HepG2 (cell line): ENCODE data around the gene RAD51. TPM values are rescaled to one million over a fixed set of nuclear protein-coding genes. Genes with fewer than 3 reads are reported as not detected.
A peak's percentile ranks its signal among the peaks of the same experiment; 100 is the strongest.

Source experiments
- ATF7-NPFF ChIP-seq: sonication (generic); formaldehyde crosslinking; IDR thresholded peaks from 2 replicates; pipeline ENCODE4 v1.8.1; 2023; ENCODE audit warnings: mild to moderate bottlenecking, low read depth, missing genetic modification reagents, moderate library complexity
- CCDC6 ChIP-seq: sonication (generic); formaldehyde crosslinking; IDR thresholded peaks from 2 replicates; pipeline ENCODE4 v1.8.1; 2022; ENCODE audit warnings: mild to moderate bottlenecking, missing genetic modification reagents, moderate library complexity
- CHCHD3 ChIP-seq: sonication (generic); formaldehyde crosslinking; IDR thresholded peaks from 2 replicates; pipeline ENCODE4 v1.8.0; 2022; ENCODE audit warnings: mild to moderate bottlenecking, missing genetic modification reagents, moderate library complexity
- DR1 ChIP-seq: sonication (generic); formaldehyde crosslinking; IDR thresholded peaks from 2 replicates; pipeline ENCODE4 v1.8.0; 2021; ENCODE audit warnings: mild to moderate bottlenecking, missing genetic modification reagents, inconsistent platforms
- ERF ChIP-seq: IDR thresholded peaks from 2 replicates; pipeline ENCODE4 v1.6.1; 2018; ENCODE audit warnings: missing biosample characterization, missing genetic modification reagents
- FOXO4 ChIP-seq: sonication (generic); formaldehyde crosslinking; conservative IDR thresholded peaks from 2 replicates; pipeline ENCODE4 v1.8.1; 2023; ENCODE audit warnings: missing genetic modification reagents
- HOXA3 ChIP-seq: sonication (generic); formaldehyde crosslinking; IDR thresholded peaks from 2 replicates; pipeline ENCODE4 v1.5.0; 2020; ENCODE audit warnings: missing genetic modification reagents
- KDM5B ChIP-seq: sonication (generic); formaldehyde crosslinking; IDR thresholded peaks from 2 replicates; pipeline ENCODE4 v1.4.0; 2020; ENCODE audit warnings: missing genetic modification reagents, mild to moderate bottlenecking, borderline replicate concordance
- MTA3 ChIP-seq: sonication (generic); formaldehyde crosslinking; IDR thresholded peaks from 2 replicates; pipeline ENCODE4 v1.4.0; 2020; ENCODE audit warnings: missing genetic modification reagents
- NKX3-1 ChIP-seq: sonication (generic); formaldehyde crosslinking; IDR thresholded peaks from 2 replicates; pipeline ENCODE4 v1.5.0; 2020; ENCODE audit warnings: missing genetic modification reagents
- PITX1 ChIP-seq: sonication (generic); formaldehyde crosslinking; IDR thresholded peaks from 2 replicates; pipeline ENCODE4 v1.5.1; 2020; ENCODE audit warnings: mild to moderate bottlenecking, missing genetic modification reagents
- PREB ChIP-seq: sonication (generic); formaldehyde crosslinking; IDR thresholded peaks from 2 replicates; pipeline ENCODE4 v1.4.0; 2020; ENCODE audit warnings: missing genetic modification reagents
- RNF2 ChIP-seq: fragments of 450-650 bp; conservative IDR thresholded peaks from 2 replicates; pipeline ENCODE4 v1.6.1; 2016; ENCODE audit warnings: low read depth
- SAP130 ChIP-seq: IDR thresholded peaks from 2 replicates; pipeline ENCODE4 v1.6.1; 2016; ENCODE audit warnings: low read depth
- SKI ChIP-seq: fragments of 450-650 bp; IDR thresholded peaks from one replicate; pipeline ENCODE4 v1.6.1; 2018; ENCODE audit warnings: mild to moderate bottlenecking; ENCODE audit not compliant: partially characterized antibody
- STAG1 ChIP-seq: sonication (generic); formaldehyde crosslinking; IDR thresholded peaks from 2 replicates; pipeline ENCODE4 v1.4.0; 2020; ENCODE audit warnings: missing genetic modification reagents
- TFDP1 ChIP-seq: IDR thresholded peaks from 2 replicates; pipeline ENCODE4 v1.6.1; 2016; ENCODE audit warnings: missing compliant biosample characterization, missing genetic modification reagents, borderline replicate concordance
- ZNF354B ChIP-seq: sonication (generic); formaldehyde crosslinking; IDR thresholded peaks from 2 replicates; pipeline ENCODE4 v1.8.0; 2022; ENCODE audit warnings: mild to moderate bottlenecking, missing genetic modification reagents
- ZNF441 ChIP-seq: sonication (generic); formaldehyde crosslinking; IDR thresholded peaks from 2 replicates; pipeline ENCODE4 v1.7.0; 2021; ENCODE audit warnings: missing genetic modification reagents, borderline replicate concordance
- ZNF607 ChIP-seq: sonication (generic); formaldehyde crosslinking; IDR thresholded peaks from 2 replicates; pipeline ENCODE4 v1.5.1; 2020; ENCODE audit warnings: missing genetic modification reagents, mild to moderate bottlenecking, borderline replicate concordance
- ZNF703 ChIP-seq: sonication (generic); formaldehyde crosslinking; IDR thresholded peaks from 2 replicates; pipeline ENCODE4 v1.5.1; 2020; ENCODE audit warnings: missing genetic modification reagents, mild to moderate bottlenecking, moderate library complexity, borderline replicate concordance
- ZNF772 ChIP-seq: sonication (generic); formaldehyde crosslinking; IDR thresholded peaks from 2 replicates; pipeline ENCODE4 v1.5.0; 2020; ENCODE audit warnings: mild to moderate bottlenecking, missing genetic modification reagents
- polyA plus RNA-seq, 8 experiments: library from polyadenylated mRNA; depleted of rRNA in 3 of 8; stranded (reverse) in 7 of 8; unstranded in 1 of 8; fragments of >200 nt; fragmentation: Illumina TruSeq in 4 of 8; extraction: Trizol in 4 of 8; gene quantifications; 2 replicates each; pipeline versions ENCODE4 v1.2.1 to v1.2.3, GENCODE V29; 2011 to 2016; ENCODE audit warnings: low read depth in 4 of 8, missing spikeins in 1 of 8, mixed read lengths in 1 of 8; ENCODE audit not compliant: insufficient read depth in 1 of 8
- total RNA-seq, 5 experiments: library from RNA; depleted of rRNA; stranded (reverse); fragments of >200 nt; fragmentation: Illumina TruSeq; extraction: Trizol; gene quantifications; 2 replicates each; pipeline ENCODE4 v1.2.3, GENCODE V29; 2016; ENCODE audit warnings: low read depth in 1 of 5

The RAD51 gene
- total and polyA plus RNA-seq, 2 of the 13 experiments (the other 11 are each of a cell fraction or from before 2014, with no cell fraction given): 8.5 to 12.8 TPM

- TF ChIP-seq TFDP1 (CRISPR knock-in tag): peak; percentile 97
- TF ChIP-seq ATF7-NPFF (CRISPR knock-in tag): peak; percentile 76
- TF ChIP-seq DR1 (CRISPR knock-in tag): peak; percentile 28; the same call in 1 of the 2 replicates
- TF ChIP-seq CCDC6 (CRISPR knock-in tag): peak; percentile 55
- TF ChIP-seq ZNF441 (CRISPR knock-in tag): peak; percentile 20; the same call in 1 of the 2 replicates
- peak; percentile 89; the same call in 1 of the 2 replicates for TF ChIP-seq ZNF354B (CRISPR knock-in tag)
- no peak for TF ChIP-seq PREB (CRISPR knock-in tag)
- TF ChIP-seq FOXO4: no peak
- peak; percentile 64 for TF ChIP-seq RNF2
- TF ChIP-seq PITX1: 0 out of 2 replicates have a peak, but pooled peaks have one; percentile 29
- TF ChIP-seq ZNF772 (CRISPR knock-in tag): peak; percentile 61; the same call in 1 of the 2 replicates
- TF ChIP-seq SKI: no peak
- peak; percentile 15 for TF ChIP-seq ZNF703 (CRISPR knock-in tag)
- peak; percentile 77 for TF ChIP-seq ERF (CRISPR knock-in tag)
- TF ChIP-seq NKX3-1 (CRISPR knock-in tag): peak; percentile 87
- peak; percentile 10; the same call in 1 of the 2 replicates for TF ChIP-seq SAP130
- no peak for TF ChIP-seq STAG1 (CRISPR knock-in tag)
- TF ChIP-seq CHCHD3 (CRISPR knock-in tag): 0 out of 2 replicates have a peak, but pooled peaks have one; percentile 58
- peak; percentile 33; the same call in 1 of the 2 replicates for TF ChIP-seq KDM5B (CRISPR knock-in tag)
- no peak for TF ChIP-seq MTA3 (CRISPR knock-in tag)
- peak; percentile 80 for TF ChIP-seq HOXA3
- TF ChIP-seq ZNF607 (CRISPR knock-in tag): no peak; the same call in 1 of the 2 replicates
Measured at GRCh38 chr15:40762919-40763800, 68.2 kb downstream of the RAD51 start (continued).
